Measurements from ENCODE around the gene ERC1. TPM values are rescaled to one million over a fixed set of nuclear protein-coding genes. Genes with fewer than 3 reads are reported as not detected.

Gene ERC1
- total and polyA plus RNA-seq, 7 donors, result 5.4 to 97.8 (median 34.6) TPM

GRCh38 chr12:1474041-1474573 is 483.1 kb downstream of the ERC1 start:
- TF ChIP-seq POLR2A (IDR thresholded peaks at IDR 0.05) (no peak), EP300 (IDR thresholded peaks at IDR 0.05) (no peak), POLR2AphosphoS5 (IDR thresholded peaks at IDR 0.05) (no peak), CTCF (IDR thresholded peaks at IDR 0.05) (no peak)
- intact Hi-C loops (cut with DNase I), result no loop called here
- peak overlapping the region; percentile 27 to 44 (median 40) for H3K27ac ChIP-seq

GRCh38 chr12:1474574-1475153 is 483.6 kb downstream of the ERC1 start:
- Histone ChIP-seq H3K4me1 (peaks cover 0 to 40% (median 28%) of the 10 kb centered on the region in 4 donors), H3K27me3 (no peaks in the 10 kb centered on the region), H3K36me3 (no peaks in the 10 kb centered on the region), H3K9me3 (no peaks in the 10 kb centered on the region), H3K27ac (peak overlapping the region; percentile 27 to 44 (median 40)), H3K4me3 (peak overlapping the region in 2 of 4 donors; percentile 6 to 9)
- 75 to 85% methylated on average over 10 of the region's 10 CpGs for WGBS, 2 donors
- TF ChIP-seq EP300 (IDR thresholded peaks at IDR 0.05) (no peak), POLR2A (IDR thresholded peaks at IDR 0.05) (no peak), CTCF (IDR thresholded peaks at IDR 0.05) (no peak), POLR2AphosphoS5 (IDR thresholded peaks at IDR 0.05) (no peak)
- intact Hi-C loops (cut with DNase I), result no loop called here
- no peak for DNase-seq

More at GRCh38 chr12:1474041-1474573, 483.1 kb downstream of the ERC1 start:
- H3K4me3 ChIP-seq, result peak overlapping the region in 2 of 4 donors; percentile 6 to 9
- no peaks in the 10 kb centered on the region for H3K27me3 ChIP-seq
- 49 to 63% methylated on average over 5 of the region's 5 CpGs for WGBS, 2 donors
- no peak for DNase-seq
- peaks cover 0 to 42% (median 28%) of the 10 kb centered on the region in 4 donors for H3K4me1 ChIP-seq
- H3K9me3 ChIP-seq, result no peaks in the 10 kb centered on the region
- H3K36me3 ChIP-seq, result no peaks in the 10 kb centered on the region

GRCh38 chr12:1479645-1480044 is 488.6 kb downstream of the ERC1 start:
- Histone ChIP-seq H3K9me3 (no peaks in the 10 kb centered on the region), H3K4me3 (no peak overlapping the region), H3K36me3 (no peaks in the 10 kb centered on the region), H3K4me1 (peaks cover 0 to 9% (median 7%) of the 10 kb centered on the region in 4 donors), H3K27me3 (no peaks in the 10 kb centered on the region), H3K27ac (no peak overlapping the region)
- intact Hi-C loops (cut with DNase I), result no loop called here
- TF ChIP-seq POLR2A (IDR thresholded peaks at IDR 0.05), result no peak
- no peak for TF ChIP-seq CTCF (IDR thresholded peaks at IDR 0.05)
- TF ChIP-seq EP300 (IDR thresholded peaks at IDR 0.05), result no peak
- no peak for TF ChIP-seq POLR2AphosphoS5 (IDR thresholded peaks at IDR 0.05)
- no peak for DNase-seq
- WGBS, 2 donors, result 95 to 97% methylated on average over 11 of the region's 11 CpGs

GRCh38 chr12:1481326-1481725 is 490.3 kb downstream of the ERC1 start:
- intact Hi-C loops (cut with DNase I), result no loop called here
- Histone ChIP-seq H3K4me1 (no peaks in the 10 kb centered on the region), H3K9me3 (no peaks in the 10 kb centered on the region), H3K36me3 (no peaks in the 10 kb centered on the region), H3K27ac (peak overlapping the region in 1 of 4 donors; percentile 38), H3K27me3 (no peaks in the 10 kb centered on the region), H3K4me3 (no peak overlapping the region)
- no peak for DNase-seq
- 57 to 64% methylated on average over 5 of the region's 5 CpGs for WGBS, 2 donors
- TF ChIP-seq POLR2AphosphoS5 (IDR thresholded peaks at IDR 0.05) (no peak), EP300 (IDR thresholded peaks at IDR 0.05) (no peak)

GRCh38 chr12:1481906-1482305 is 490.9 kb downstream of the ERC1 start:
- Histone ChIP-seq H3K4me1 (no peaks in the 10 kb centered on the region), H3K27ac (peak overlapping the region in 1 of 4 donors; percentile 38), H3K4me3 (no peak overlapping the region), H3K36me3 (no peaks in the 10 kb centered on the region), H3K9me3 (no peaks in the 10 kb centered on the region), H3K27me3 (no peaks in the 10 kb centered on the region)
- TF ChIP-seq CTCF (IDR thresholded peaks at IDR 0.05) (no peak), POLR2AphosphoS5 (IDR thresholded peaks at IDR 0.05) (no peak), POLR2A (IDR thresholded peaks at IDR 0.05) (no peak), EP300 (IDR thresholded peaks at IDR 0.05) (no peak)
- intact Hi-C loops (cut with DNase I), result no loop called here
- WGBS, 2 donors, result 93% methylated on average over 8 of the region's 8 CpGs
- no peak for DNase-seq
